HepG2 (cell line): Measurements from ENCODE around the gene NPC2. TPM values are rescaled to one million over a fixed set of nuclear protein-coding genes. Genes with fewer than 3 reads are reported as not detected.
A peak's percentile ranks its signal among the peaks of the same experiment; 100 is the strongest.

ENCODE experiments used
- CENPX ChIP-seq: sonication (generic); formaldehyde crosslinking; IDR thresholded peaks from 2 replicates; pipeline ENCODE4 v1.9.0; 2021; ENCODE audit warnings: mild to moderate bottlenecking, missing genetic modification reagents, moderate library complexity
- GABPB1 ChIP-seq: IDR thresholded peaks from 2 replicates; pipeline ENCODE4 v1.6.1; 2016; ENCODE audit warnings: mild to moderate bottlenecking, missing genetic modification reagents, moderate library complexity, missing compliant biosample characterization
- GPBP1L1 ChIP-seq: sonication (generic); formaldehyde crosslinking; IDR thresholded peaks from 2 replicates; pipeline ENCODE4 v1.5.0; 2020; ENCODE audit warnings: mild to moderate bottlenecking, missing genetic modification reagents
- HOXA7 ChIP-seq: sonication (generic); formaldehyde crosslinking; IDR thresholded peaks from 2 replicates; pipeline ENCODE4 v1.8.1; 2022; ENCODE audit warnings: mild to moderate bottlenecking, missing genetic modification reagents, moderate library complexity
- JDP2 ChIP-seq: sonication (generic); formaldehyde crosslinking; IDR thresholded peaks from 2 replicates; pipeline ENCODE4 v1.8.1; 2022; ENCODE audit warnings: missing genetic modification reagents, borderline replicate concordance
- LCORL ChIP-seq, 2 experiments: fragments of 450-650 bp in 1 of 2; sonication (generic) in 1 of 2; formaldehyde crosslinking in 1 of 2; IDR thresholded peaks; 2 replicates each; pipeline versions ENCODE4 v1.5.0 to v1.6.1; 2017 to 2020; ENCODE audit warnings: antibody characterized with exemption in 1 of 2, missing genetic modification reagents in 1 of 2
- PRDM10 ChIP-seq: sonication (generic); formaldehyde crosslinking; IDR thresholded peaks from 2 replicates; pipeline ENCODE4 v1.4.0; 2020; ENCODE audit warnings: low read depth, missing genetic modification reagents
- PRPF4 ChIP-seq: fragments of 200-400 bp; formaldehyde crosslinking; IDR thresholded peaks from 2 replicates; pipeline ENCODE4 v1.6.1; 2016; ENCODE audit warnings: low read length, low read depth; ENCODE audit not compliant: poor library complexity, severe bottlenecking
- SMAD9 ChIP-seq: sonication (generic); formaldehyde crosslinking; IDR thresholded peaks from 2 replicates; pipeline ENCODE4 v1.5.1; 2020; ENCODE audit warnings: mild to moderate bottlenecking, missing genetic modification reagents
- ZBED4 ChIP-seq: sonication (generic); formaldehyde crosslinking; IDR thresholded peaks from 2 replicates; pipeline ENCODE4 v1.4.0; 2020; ENCODE audit warnings: missing genetic modification reagents, borderline replicate concordance
- ZFAT ChIP-seq: sonication (generic); formaldehyde crosslinking; conservative IDR thresholded peaks from 2 replicates; pipeline ENCODE4 v1.8.1; 2023; ENCODE audit warnings: missing genetic modification reagents, inconsistent platforms
- ZFP91 ChIP-seq: sonication (generic); formaldehyde crosslinking; IDR thresholded peaks from 2 replicates; pipeline ENCODE4 v1.9.0; 2022; ENCODE audit warnings: missing genetic modification reagents, mild to moderate bottlenecking, borderline replicate concordance
- ZNF274 ChIP-seq: sonication (generic); formaldehyde crosslinking; IDR thresholded peaks from 2 replicates; pipeline ENCODE4 v1.5.1; 2020; ENCODE audit warnings: mild to moderate bottlenecking, missing genetic modification reagents
- ZNF337 ChIP-seq: sonication (generic); formaldehyde crosslinking; IDR thresholded peaks from 2 replicates; pipeline ENCODE4 v1.5.1; 2020; ENCODE audit warnings: missing genetic modification reagents, low read depth, mild to moderate bottlenecking, borderline replicate concordance
- ZNF496 ChIP-seq: sonication (generic); formaldehyde crosslinking; IDR thresholded peaks from 2 replicates; pipeline ENCODE4 v1.8.1; 2023; ENCODE audit warnings: mild to moderate bottlenecking, moderate library complexity, missing genetic modification reagents; ENCODE audit not compliant: insufficient replicate concordance
- ZNF570 ChIP-seq: sonication (generic); formaldehyde crosslinking; IDR thresholded peaks from 2 replicates; pipeline ENCODE4 v1.4.0; 2020; ENCODE audit warnings: mild to moderate bottlenecking, missing genetic modification reagents, borderline replicate concordance
- polyA plus RNA-seq, 8 experiments: library from polyadenylated mRNA; depleted of rRNA in 3 of 8; stranded (reverse) in 7 of 8; unstranded in 1 of 8; fragments of >200 nt; fragmentation: Illumina TruSeq in 4 of 8; extraction: Trizol in 4 of 8; gene quantifications; 2 replicates each; pipeline versions ENCODE4 v1.2.1 to v1.2.3, GENCODE V29; 2011 to 2016; ENCODE audit warnings: low read depth in 4 of 8, missing spikeins in 1 of 8, mixed read lengths in 1 of 8; ENCODE audit not compliant: insufficient read depth in 1 of 8
- total RNA-seq, 5 experiments: library from RNA; depleted of rRNA; stranded (reverse); fragments of >200 nt; fragmentation: Illumina TruSeq; extraction: Trizol; gene quantifications; 2 replicates each; pipeline ENCODE4 v1.2.3, GENCODE V29; 2016; ENCODE audit warnings: low read depth in 1 of 5

Gene NPC2
- total and polyA plus RNA-seq, 2 of the 13 experiments (the other 11 are each of a cell fraction or from before 2014, with no cell fraction given) = 132 to 164 TPM

- TF ChIP-seq CENPX (CRISPR knock-in tag) = no peak
- TF ChIP-seq ZFAT (CRISPR knock-in tag) = no peak
- 0 out of 2 replicates have a peak, but pooled peaks have one; percentile 8 for TF ChIP-seq ZBED4 (CRISPR knock-in tag)
- TF ChIP-seq ZNF337 (CRISPR knock-in tag) = no peak
- no peak for TF ChIP-seq ZNF570
- no peak for TF ChIP-seq HOXA7 (CRISPR knock-in tag)
- TF ChIP-seq SMAD9 (CRISPR knock-in tag) = no peak; the same call in 1 of the 2 replicates
- 0 out of 2 replicates have a peak, but pooled peaks have one; percentile 45 for TF ChIP-seq ZNF274
- no peak for TF ChIP-seq ZNF496
- no peak for TF ChIP-seq PRDM10 (CRISPR knock-in tag)
- peak; percentile 31; the same call in 1 of the 2 replicates for TF ChIP-seq GABPB1
- TF ChIP-seq GPBP1L1 = no peak
- no peak for TF ChIP-seq JDP2 (CRISPR knock-in tag)
- no peak for TF ChIP-seq PRPF4
- TF ChIP-seq LCORL (IDR thresholded peaks at IDR 0.05) = no peak
- TF ChIP-seq LCORL (CRISPR knock-in tag; IDR thresholded peaks at IDR 0.05) = peak; percentile 2; the same call in 1 of the 2 replicates
- peak; percentile 47; the same call in 1 of the 2 replicates for TF ChIP-seq ZFP91 (CRISPR knock-in tag)
Measured at GRCh38 chr14:74493343-74494261, 497 bp upstream of the NPC2 start, which contains the start of gene ISCA2 (continued).
